Measurements from ENCODE around the gene ARRB1.
"Not testable (repeated sequence)": the region's sequence is repeated elsewhere in the genome, so short reads cannot be mapped to it uniquely, and the experiment has no call there.

ARRB1 gene

DNA sequence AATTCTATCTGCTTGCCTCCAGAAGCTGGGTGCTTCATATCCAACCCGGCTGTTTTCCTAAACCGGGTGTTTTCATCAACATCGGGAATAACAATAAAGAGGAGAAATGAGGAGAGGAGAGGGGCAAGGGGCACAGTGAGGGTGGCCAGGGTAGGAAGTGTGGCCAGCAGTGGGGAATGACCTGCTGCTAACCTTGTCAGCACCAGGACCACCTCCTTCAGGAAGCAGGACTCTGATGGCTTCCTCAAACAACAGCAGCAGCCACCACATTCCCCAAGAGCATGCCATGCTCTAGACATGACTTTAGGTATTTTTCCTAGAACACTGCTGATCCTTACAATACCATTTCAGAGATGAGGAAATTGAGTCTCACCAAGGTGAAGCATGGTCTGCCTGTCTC, 58.5 kb downstream of the ARRB1 start:
- no peak for DNase-seq

- DNase-seq: no peak
These were observed 59.7 kb downstream of the ARRB1 start for GRCh38 chr11:75291741-75292140.

- no peak for DNase-seq
These were observed 61.5 kb downstream of the ARRB1 start for GRCh38 chr11:75289919-75290318.

DNA sequence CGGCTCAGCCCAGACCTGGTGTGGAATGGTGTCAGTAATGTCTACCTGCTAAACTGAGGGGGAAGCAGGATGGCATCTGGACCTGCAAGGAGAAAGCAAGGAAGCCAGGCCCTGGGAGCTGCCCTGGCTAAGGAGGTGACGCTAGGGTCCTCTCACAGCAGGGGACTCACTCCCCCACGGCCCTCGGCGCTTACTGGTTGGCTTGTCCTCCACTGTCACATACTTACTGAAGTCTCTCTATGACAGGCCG, 62.0 kb downstream of the ARRB1 start:
- DNase-seq: no peak

DNA sequence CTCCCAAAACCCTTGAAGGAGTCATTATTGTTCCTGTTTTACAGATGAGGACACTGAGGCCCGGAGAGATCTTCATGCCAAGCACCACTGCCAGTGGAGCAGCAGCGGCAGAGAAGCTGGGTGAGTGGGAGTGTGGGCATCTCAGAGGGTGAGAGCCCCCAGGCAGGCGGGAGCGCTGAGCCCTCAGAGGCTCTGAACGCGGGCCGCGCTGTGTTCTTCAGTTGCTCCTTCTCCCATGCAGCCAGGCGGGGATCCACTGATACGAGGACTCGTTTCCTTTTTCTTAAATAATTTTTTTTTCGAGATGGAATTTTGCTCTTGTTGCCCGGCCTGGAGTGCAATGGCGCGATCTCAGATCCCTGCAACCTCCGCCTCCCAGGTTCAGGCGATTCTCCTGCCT, 63.9 kb downstream of the ARRB1 start:
- no peak for DNase-seq

DNA sequence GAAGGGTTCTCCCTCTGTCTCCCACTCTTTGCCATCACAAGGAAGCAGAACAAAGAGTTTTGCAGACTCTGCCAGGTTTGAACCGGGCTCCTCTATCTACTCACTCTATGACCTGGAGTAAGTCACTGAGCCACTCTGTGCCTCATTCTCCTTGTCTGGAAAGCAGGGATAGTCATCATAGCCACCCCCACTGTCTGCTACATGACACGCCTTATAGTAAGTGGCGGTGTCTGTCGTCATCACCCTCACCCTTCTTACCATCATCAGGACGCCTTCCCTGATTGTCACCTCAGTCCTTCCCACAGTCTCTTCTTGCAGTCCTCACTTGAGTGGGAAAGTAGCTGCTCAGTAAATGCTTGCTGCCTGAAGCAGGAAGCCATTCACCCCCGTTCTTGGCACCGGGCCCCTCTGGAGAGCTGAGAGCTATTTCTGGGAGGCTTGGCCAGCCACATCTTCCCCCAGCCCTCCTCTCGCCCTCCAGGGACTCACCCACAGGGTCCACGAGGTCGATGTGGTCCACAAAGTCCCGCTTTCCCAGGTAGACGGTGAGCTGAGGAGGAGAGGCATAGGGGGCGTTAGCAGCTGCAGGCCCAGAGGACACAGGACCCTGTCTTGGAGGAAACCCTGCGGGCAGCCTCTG, 64.5 kb downstream of the ARRB1 start:
- DNase-seq: no peak

DNA sequence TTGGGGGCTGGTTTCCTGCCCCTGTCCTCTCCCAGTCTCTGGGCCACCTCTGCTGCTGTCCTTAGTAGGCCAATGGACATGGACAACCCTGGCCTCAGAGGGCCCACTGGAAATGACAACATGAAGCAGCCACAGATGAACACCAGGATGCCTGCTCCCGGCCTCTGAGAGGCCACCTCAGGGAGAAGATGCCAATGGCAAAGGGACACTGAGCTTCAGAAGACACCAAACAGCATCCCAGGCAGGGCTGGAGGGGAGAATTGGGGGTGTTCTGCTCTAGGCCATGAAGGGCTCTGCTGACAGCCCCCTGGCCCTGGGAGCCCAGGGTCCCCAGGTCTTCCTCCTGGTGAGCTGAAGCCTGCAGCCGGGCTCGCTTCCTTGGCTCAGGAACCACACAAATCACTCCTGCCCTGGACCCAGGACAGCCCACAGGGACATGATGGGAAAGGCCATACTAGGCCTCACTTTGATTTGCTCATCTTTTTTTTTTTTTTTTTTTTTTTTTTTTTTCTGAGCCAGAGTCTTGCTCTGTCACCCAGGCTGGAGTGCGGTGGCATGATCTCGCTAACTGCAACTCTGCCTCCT, 65.6 kb downstream of the ARRB1 start:
- DNase-seq: no peak

- DNase-seq: no peak
These were observed 68.0 kb downstream of the ARRB1 start for GRCh38 chr11:75283391-75283931.

- no peak for DNase-seq
These were observed 69.9 kb downstream of the ARRB1 start for GRCh38 chr11:75281469-75282095.

GRCh38 chr11:75280770-75281468, 70.5 kb downstream of the ARRB1 start:
- DNase-seq: no peak

GRCh38 chr11:75280227-75280701, 71.2 kb downstream of the ARRB1 start:
- no peak for DNase-seq

GRCh38 chr11:75279273-75279672, 72.2 kb downstream of the ARRB1 start:
- DNase-seq: no peak

GRCh38 chr11:75277991-75278790, 73.3 kb downstream of the ARRB1 start:
- no peak for DNase-seq

GRCh38 chr11:75277211-75277805, 74.2 kb downstream of the ARRB1 start:
- no peak for DNase-seq

GRCh38 chr11:75276686-75277085, 74.8 kb downstream of the ARRB1 start:
- no peak for DNase-seq

DNA sequence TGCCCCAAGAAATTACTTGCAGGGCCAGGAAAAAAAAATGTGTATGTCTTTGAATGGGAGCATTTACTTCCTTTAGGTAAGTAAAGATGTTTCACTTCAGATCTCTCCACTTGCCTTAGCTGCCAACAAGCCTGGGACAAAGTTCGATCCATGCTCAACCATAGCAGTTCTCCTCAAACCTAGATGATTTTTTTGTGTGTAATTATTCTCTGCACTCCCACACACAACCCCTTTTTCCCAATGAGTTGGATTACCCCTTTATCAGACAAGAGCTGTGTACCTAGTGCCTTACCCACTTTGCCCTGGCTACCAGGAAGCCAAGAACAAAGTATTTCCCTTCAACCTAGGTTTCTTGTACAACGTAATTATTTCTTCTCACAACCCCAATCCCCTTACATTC, 75.3 kb downstream of the ARRB1 start:
- no peak for DNase-seq

DNA sequence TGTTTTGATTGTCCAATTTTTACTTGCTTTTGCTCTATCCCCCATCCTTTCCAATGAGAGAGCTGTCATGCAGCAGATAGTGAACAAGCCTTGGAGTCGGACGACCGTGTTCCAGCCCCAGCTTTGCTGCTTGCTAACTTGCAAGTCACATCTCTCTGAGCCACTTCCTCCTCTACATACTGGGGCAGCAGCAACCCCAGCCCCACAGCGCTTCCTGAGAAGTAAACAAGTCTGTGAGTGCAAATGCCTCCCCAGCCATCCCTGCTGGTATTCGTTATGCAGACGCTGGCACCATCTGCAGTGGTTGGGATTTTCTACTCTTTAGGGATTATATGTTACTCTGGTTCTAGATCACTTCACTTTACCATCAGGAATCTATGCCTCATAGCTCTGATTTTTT, 75.9 kb downstream of the ARRB1 start:
- no peak for DNase-seq

DNA sequence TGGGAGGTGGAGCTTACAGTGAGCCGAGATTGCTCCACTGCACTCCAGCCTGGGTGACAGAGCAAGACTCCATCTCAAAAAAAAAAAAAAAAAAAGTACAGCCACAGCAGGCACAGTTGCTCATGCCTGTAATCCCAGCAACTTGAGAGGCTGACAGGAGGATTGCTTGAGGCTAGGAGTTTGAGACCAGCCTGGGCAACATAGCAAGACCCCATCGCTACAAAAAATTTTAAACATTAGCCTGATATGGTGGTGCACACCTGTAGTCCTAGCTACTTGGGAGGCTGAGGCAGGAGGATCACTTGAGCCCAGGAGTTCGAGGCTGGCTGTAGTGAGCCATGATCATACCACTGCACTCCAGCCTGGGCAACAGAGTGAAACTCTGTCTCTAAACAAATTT, 76.7 kb downstream of the ARRB1 start:
- DNase-seq: not testable (repeated sequence)

DNA sequence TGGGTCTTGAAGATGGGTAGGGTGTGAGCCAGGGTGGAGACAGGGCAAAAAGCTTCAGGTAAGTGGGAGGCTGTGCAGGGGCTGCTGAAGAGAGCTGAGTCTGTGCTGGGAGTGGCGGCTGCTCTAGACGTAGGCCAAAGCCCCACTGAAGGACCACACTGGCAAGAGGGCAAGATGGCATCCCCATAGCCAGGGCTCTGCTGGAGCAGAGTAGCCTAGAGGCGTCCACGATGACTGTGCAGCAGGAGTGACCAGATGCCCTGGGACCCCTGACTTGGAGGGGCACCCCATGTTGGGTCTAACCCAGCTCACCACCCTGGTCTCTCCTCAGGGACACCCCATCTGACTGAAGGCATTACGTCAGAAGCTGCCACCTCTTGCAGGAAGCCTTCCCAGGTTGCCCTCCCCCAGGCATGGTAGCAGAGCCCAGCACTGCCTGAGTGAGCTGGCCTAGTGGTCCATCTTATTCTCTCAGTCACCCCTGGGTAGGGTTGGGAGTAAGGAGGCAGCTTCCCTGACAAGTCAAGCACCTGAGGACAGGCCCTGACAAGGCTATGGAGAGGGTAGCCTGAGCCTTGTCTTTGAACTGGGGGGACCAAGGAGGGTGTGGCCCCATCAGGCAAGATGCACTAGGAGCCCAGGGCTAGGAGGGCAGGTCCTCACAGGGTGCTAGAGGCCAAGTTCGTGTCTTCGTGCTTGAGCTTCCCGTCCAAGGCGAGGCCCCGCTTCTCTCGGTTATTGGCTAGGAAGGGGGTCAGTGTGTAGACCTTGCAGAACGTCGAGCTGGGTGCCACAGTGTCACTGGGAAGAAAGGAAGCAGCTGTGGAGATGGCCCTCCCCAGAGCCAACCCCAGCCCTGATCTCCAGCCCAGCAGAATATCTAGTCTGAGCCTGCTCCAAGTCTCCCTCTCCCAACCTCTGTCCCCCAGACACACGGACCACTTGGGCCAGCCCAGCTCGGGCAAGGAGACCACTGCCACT, 77.8 kb downstream of the ARRB1 start:
- DNase-seq: no peak

- DNase-seq: no peak
These were observed 78.6 kb downstream of the ARRB1 start for GRCh38 chr11:75272821-75273301.

DNA sequence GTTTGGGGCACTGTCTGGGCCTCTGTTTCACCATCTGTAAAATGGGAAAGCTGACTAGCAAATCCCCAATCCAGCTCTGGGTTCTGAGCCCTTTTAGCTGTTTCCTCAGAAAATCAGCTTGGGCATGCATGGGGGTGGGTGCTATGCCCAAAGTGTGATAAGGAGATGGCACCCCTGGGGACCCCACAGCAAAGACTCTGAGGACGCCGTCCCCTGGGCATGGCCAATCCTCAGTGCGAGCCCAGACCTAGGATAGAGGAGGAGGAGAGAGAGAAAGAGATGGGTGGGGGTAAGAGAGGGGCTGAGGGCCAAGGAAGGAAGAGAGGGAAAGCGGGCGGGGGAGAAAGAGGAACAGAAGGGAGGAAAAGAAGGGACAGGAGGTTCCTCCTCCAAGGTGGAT, 79.1 kb downstream of the ARRB1 start:
- no peak for DNase-seq

Measured in SIG-M5 (cell line).